Stimulated activated CD4-positive, alpha-beta T cell treated with anti-CD3 and anti-CD28 coated beads, Interleukin-1b, Interleukin-23, amount 100 ng/mL, for 1 hour (primary cell): ENCODE data around the gene GDI1.
A peak's percentile ranks its signal among the peaks of the same experiment; 100 is the strongest.

Experiments used
- DNase-seq, 2 donors: peaks; one replicate each; pipeline ENCODE4 v3.0.0-alpha.2; 2020; ENCODE audit warnings: low read depth in 2 of 2

GDI1 gene

GRCh38 chrX:154459832-154460231, 22.9 kb downstream of the GDI1 start:
- no peak for DNase-seq

GRCh38 chrX:154460326-154460725, 23.4 kb downstream of the GDI1 start:
- no peak for DNase-seq

- no peak for DNase-seq
Observed at GRCh38 chrX:154462396-154462795, 25.4 kb downstream of the GDI1 start.

DNA sequence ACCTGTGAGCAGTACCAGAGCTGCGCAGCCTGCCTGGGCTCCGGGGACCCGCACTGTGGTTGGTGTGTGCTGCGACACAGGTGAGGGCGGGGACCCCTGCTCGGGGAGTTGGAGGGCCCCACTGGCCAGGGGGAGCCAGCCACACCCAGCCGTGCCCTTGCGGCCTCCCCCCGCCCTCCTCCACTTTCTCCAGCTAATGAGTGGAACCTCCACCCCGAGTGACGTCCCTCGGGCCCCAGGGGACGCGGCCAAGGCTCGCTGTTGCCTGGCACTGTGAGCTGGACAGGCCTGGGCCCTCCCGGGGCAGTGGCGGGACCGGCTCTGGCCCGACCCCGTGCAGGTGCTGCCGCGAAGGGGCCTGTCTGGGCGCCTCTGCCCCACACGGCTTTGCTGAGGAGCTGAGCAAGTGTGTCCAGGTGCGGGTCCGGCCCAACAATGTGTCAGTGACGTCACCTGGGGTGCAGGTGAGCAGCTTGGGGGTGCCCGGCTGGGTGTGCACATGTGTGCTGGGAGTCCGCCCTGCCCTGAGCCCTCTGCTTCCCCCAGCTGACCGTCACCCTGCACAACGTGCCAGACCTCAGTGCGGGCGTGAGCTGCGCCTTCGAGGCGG, 26.8 kb downstream of the GDI1 start:
- DNase-seq, result no peak

DNA sequence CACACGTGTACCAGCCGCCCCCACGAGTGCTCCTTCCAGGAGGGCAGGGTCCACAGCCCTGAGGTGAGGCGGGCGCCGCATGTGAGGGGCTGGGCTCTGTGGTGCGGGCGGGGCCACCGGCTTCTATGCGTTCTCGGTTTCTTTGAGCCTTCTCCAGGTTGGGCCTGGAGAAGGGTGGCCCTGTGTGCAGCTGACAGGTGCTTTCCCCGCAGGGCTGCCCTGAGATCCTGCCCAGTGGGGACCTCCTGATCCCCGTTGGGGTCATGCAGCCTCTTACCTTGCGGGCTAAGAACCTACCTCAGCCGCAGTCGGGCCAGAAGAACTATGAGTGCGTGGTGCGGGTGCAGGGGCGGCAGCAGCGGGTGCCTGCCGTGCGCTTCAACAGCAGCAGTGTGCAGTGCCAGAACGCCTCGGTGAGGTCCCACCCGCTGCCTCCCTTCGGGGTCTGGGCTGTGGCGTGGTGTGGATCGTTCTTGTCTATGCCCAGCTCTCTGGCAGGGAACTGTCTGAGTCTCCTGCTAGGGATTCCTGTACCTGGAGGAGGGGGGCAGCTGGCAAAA, 27.9 kb downstream of the GDI1 start:
- DNase-seq, result no peak

DNA sequence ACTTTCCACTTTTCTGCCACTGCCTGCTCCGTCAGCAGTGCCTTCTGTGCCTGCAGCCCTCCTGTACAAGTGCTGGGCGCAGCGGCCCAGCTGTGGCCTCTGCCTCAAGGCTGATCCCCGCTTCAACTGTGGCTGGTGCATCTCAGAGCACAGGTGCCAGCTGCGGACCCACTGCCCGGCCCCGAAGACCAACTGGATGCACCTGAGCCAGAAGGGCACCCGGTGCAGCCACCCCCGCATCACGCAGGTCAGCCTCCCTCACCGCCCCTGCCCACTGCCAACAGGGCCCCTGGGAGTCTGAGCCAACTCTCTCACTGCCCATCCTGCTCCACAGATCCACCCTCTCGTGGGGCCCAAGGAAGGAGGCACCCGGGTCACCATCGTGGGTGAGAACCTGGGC, 28.6 kb downstream of the GDI1 start:
- no peak for DNase-seq

GRCh38 chrX:154466036-154466435, 29.1 kb downstream of the GDI1 start:
- no peak for DNase-seq

GRCh38 chrX:154466907-154467306, 30.0 kb downstream of the GDI1 start:
- no peak for DNase-seq

DNA sequence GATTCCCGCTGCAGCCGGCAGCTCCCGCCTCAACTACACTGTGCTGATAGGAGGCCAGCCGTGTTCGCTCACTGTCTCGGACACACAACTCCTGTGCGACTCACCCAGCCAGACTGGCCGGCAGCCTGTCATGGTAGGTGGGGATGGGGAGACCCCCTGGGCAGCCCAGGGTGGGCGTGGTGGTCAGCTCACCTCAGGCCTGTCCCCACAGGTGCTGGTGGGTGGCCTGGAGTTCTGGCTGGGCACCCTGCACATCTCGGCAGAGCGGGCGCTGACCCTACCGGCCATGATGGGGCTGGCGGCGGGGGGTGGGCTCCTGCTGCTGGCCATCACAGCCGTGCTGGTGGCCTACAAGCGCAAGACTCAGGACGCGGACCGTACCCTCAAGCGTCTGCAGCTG, 30.6 kb downstream of the GDI1 start:
- no peak for DNase-seq

DNA sequence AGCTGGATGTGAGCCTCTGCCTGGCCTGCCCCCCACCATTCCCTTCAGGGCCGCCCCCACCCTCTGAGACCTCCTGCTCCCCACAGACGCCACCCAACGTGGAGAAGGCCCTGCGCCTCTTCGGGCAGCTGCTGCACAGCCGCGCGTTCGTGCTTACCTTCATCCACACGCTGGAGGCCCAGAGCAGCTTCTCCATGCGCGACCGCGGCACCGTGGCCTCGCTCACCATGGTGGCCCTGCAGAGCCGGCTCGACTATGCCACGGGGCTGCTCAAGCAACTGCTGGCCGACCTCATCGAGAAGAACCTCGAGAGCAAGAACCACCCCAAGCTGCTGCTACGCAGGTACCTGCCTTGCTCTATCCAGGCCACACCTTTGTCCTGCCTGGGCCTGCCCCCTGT, 31.3 kb downstream of the GDI1 start:
- no peak for DNase-seq

GRCh38 chrX:154469114-154469513, 32.2 kb downstream of the GDI1 start:
- DNase-seq, result no peak

DNA sequence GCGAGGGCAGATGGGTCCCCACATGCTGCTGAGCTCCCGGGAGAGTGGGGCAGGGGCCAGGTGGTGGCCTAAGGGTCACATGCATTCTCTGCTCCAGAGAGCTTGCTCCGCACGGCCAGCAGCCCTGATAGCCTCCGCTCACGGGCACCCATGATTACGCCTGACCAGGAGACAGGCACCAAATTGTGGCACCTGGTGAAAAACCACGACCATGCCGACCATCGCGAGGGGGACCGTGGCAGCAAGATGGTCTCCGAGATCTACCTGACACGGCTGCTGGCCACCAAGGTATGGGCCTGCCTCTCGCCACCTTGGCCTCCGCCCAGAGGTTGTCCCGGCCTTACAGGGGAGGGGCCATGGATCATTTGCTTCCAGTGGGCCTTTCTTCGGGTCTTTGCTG, 32.9 kb downstream of the GDI1 start:
- DNase-seq, result no peak

DNA sequence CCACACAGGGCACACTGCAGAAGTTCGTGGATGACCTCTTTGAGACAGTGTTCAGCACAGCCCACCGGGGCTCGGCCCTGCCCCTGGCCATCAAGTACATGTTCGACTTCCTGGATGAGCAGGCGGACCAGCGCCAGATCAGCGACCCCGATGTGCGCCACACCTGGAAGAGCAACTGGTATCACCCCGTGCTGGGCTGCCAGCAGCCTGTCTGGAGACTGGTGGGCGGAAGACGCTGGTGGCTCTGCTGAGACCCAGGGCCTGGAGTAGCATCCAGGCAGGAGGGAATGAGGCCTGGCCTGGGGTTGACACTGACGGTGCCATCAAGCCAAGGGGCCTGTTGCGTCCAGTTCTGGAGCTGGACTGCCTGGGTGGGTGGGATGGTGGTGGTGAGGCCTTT, 33.5 kb downstream of the GDI1 start:
- no peak for DNase-seq

GRCh38 chrX:154470914-154471568, 34.1 kb downstream of the GDI1 start:
- DNase-seq, result no peak

GRCh38 chrX:154471839-154472684, 35.1 kb downstream of the GDI1 start:
- no peak for DNase-seq

- DNase-seq, result no peak
Observed at GRCh38 chrX:154472685-154473632, 36.0 kb downstream of the GDI1 start.

- no peak for DNase-seq
Observed at GRCh38 chrX:154473683-154474082, 36.7 kb downstream of the GDI1 start.

- DNase-seq, result no peak
Observed at GRCh38 chrX:154476821-154477220, 39.9 kb downstream of the GDI1 start.

- no peak for DNase-seq
Observed at GRCh38 chrX:154477891-154478477, 41.0 kb downstream of the GDI1 start.

GRCh38 chrX:154478728-154479622, 42.0 kb downstream of the GDI1 start, which contains the start of gene LAGE3:
TSS of gene LAGE3 (minus strand) at chrX:154479281. CDS start at chrX:154478915, 366 bp downstream.
- DNase-seq, result peak; percentile 87 to 91
